A549 (cell line): Measurements from ENCODE around the gene LSM7. TPM values are rescaled to one million over a fixed set of nuclear protein-coding genes. Genes with fewer than 3 reads are reported as not detected.

Experiments
- ATAC-seq, 2 experiments: fragments of 200-7000 bp in 1 of 2; fragments of >200 bp in 1 of 2; cut with Nextera tagmentation in 1 of 2; cut with Tn5 transposase in 1 of 2; 3 replicates each; pipeline versions ENCODE4 v1.8.0 to v1.9.1; 2018 to 2020; ENCODE audit warnings: mild to moderate bottlenecking in 1 of 2, moderate library complexity in 1 of 2
- CTCF ChIA-PET: fragments of 300-600 bp; sonication (Branson Sonifier 250); formaldehyde crosslinking; extraction: SDS; loops from one replicate; lab custom pipeline; 2021; ENCODE audit warnings: antibody characterized with exemption, inconsistent platforms; lab: Yijun Ruan, JAX
- POLR2A ChIA-PET: fragments of 350-600 bp; formaldehyde crosslinking; extraction: SDS; loops from one replicate; lab custom pipeline; 2021; ENCODE audit warnings: antibody characterized with exemption, inconsistent platforms; lab: Yijun Ruan, JAX
- DNase-seq, 2 experiments: peaks; one replicate each; pipeline versions ENCODE4 v3.0.0 to v3.0.0-alpha.2; 2011 to 2016; ENCODE audit warnings: low read depth in 1 of 2, low spot score in 1 of 2
- FAIRE-seq: peaks from 2 replicates; lab custom pipeline; 2011; peaks lifted over from hg19 to GRCh38; lab: Jason Lieb, UNC
- H3K27ac ChIP-seq, 2 experiments: fragments of >200 bp; sonication (Bioruptor Twin); formaldehyde crosslinking; 3 replicates each; pipeline ENCODE4 v1.5.1; 2016 to 2017
- H3K4me1 ChIP-seq: fragments of >200 bp; sonication (Bioruptor Twin); formaldehyde crosslinking; 3 replicates; pipeline ENCODE4 v1.6.1; 2016
- H3K4me2 ChIP-seq: fragments of >200 bp; sonication (Bioruptor Twin); formaldehyde crosslinking; 3 replicates; pipeline ENCODE4 v1.6.1; 2016
- H3K4me3 ChIP-seq: fragments of >200 bp; sonication (Bioruptor Twin); formaldehyde crosslinking; 3 replicates; pipeline ENCODE4 v1.5.1; 2016
- H3K9me3 ChIP-seq: fragments of >200 bp; sonication (Bioruptor Twin); formaldehyde crosslinking; 3 replicates; pipeline ENCODE4 v1.6.1; 2016
- CBX2 ChIP-seq: fragments of 200-600 bp; sonication (generic); IDR thresholded peaks from 2 replicates; pipeline ENCODE4 v1.6.1; 2016; ENCODE audit warnings: low read depth, mild to moderate bottlenecking, borderline replicate concordance
- CBX8 ChIP-seq: fragments of 200-600 bp; sonication (generic); IDR thresholded peaks from 2 replicates; pipeline ENCODE4 v1.6.1; 2016
- CHD2 ChIP-seq: fragments of 150-350 bp; IDR thresholded peaks from 2 replicates; pipeline ENCODE4 v1.6.1; 2014; ENCODE audit warnings: low read length; ENCODE audit not compliant: partially characterized antibody
- CHD4 ChIP-seq: fragments of 200-600 bp; sonication (generic); IDR thresholded peaks from 2 replicates; pipeline ENCODE4 v1.6.1; 2016; ENCODE audit warnings: antibody characterized with exemption, mild to moderate bottlenecking, borderline replicate concordance
- EHMT2 ChIP-seq: fragments of 200-600 bp; sonication (generic); IDR thresholded peaks from 2 replicates; pipeline ENCODE4 v1.6.1; 2016; ENCODE audit warnings: antibody characterized with exemption, low read depth, mild to moderate bottlenecking, moderate library complexity
- ESRRA ChIP-seq: fragments of 150-350 bp; IDR thresholded peaks from 2 replicates; pipeline ENCODE4 v1.6.1; 2014; ENCODE audit warnings: mild to moderate bottlenecking, low read length, borderline replicate concordance
- FOSB ChIP-seq: fragments of 250-450 bp; sonication (Bioruptor Pico); IDR thresholded peaks from 2 replicates; pipeline ENCODE4 v1.5.0; 2020; ENCODE audit warnings: mild to moderate bottlenecking, moderate library complexity
- FOSL2 ChIP-seq, 2 experiments: fragments of 450-650 bp in 1 of 2; fragments of >200 bp in 1 of 2; sonication (Bioruptor Twin) in 1 of 2; formaldehyde crosslinking; IDR thresholded peaks; 2 replicates each; pipeline versions ENCODE4 v1.5.0 to v1.6.1; 2016 to 2020; ENCODE audit warnings: mild to moderate bottlenecking in 1 of 2, moderate library complexity in 1 of 2
- FOXS1 ChIP-seq: fragments of 250-450 bp; sonication (Bioruptor Pico); IDR thresholded peaks from 2 replicates; pipeline ENCODE4 v1.5.0; 2020; ENCODE audit warnings: mild to moderate bottlenecking, moderate library complexity
- GATA3 ChIP-seq: IDR thresholded peaks from 2 replicates; pipeline ENCODE4 v1.6.1; 2012; ENCODE audit warnings: borderline replicate concordance
- HOXA7 ChIP-seq: fragments of 250-450 bp; sonication (Bioruptor Pico); IDR thresholded peaks from 2 replicates; pipeline ENCODE4 v1.5.0; 2020; ENCODE audit warnings: mild to moderate bottlenecking, moderate library complexity
- HOXB13 ChIP-seq: fragments of 250-450 bp; sonication (Bioruptor Pico); IDR thresholded peaks from 2 replicates; pipeline ENCODE4 v1.5.0; 2020; ENCODE audit warnings: low read depth, mild to moderate bottlenecking, moderate library complexity
- JUN ChIP-seq, 2 experiments: fragments of >200 bp; sonication (Bioruptor Twin); formaldehyde crosslinking; IDR thresholded peaks; 2 replicates in 1 of 2; 3 replicates in 1 of 2; pipeline ENCODE4 v1.6.1; 2016 to 2017
- JUNB ChIP-seq: fragments of >200 bp; sonication (Bioruptor Twin); formaldehyde crosslinking; IDR thresholded peaks from 2 replicates; pipeline ENCODE4 v1.6.1; 2016
- MAFK ChIP-seq: fragments of 450-650 bp; IDR thresholded peaks from 2 replicates; pipeline ENCODE4 v1.6.1; 2014; ENCODE audit not compliant: partially characterized antibody
- NFE2L2 ChIP-seq: fragments of 150-350 bp; conservative IDR thresholded peaks from 2 replicates; pipeline ENCODE4 v1.6.1; 2014; ENCODE audit warnings: low read length
- NPAS2 ChIP-seq: fragments of 250-450 bp; sonication (Bioruptor Pico); IDR thresholded peaks from 2 replicates; pipeline ENCODE4 v1.8.0; 2022; ENCODE audit warnings: mild to moderate bottlenecking, moderate library complexity, borderline replicate concordance
- NR3C1 ChIP-seq: fragments of >200 bp; sonication (Bioruptor Twin); formaldehyde crosslinking; IDR thresholded peaks from 3 replicates; pipeline ENCODE4 v1.6.1; 2017
- POLR2A ChIP-seq: IDR thresholded peaks from 2 replicates; pipeline ENCODE4 v1.6.1; 2012; ENCODE audit warnings: mild to moderate bottlenecking, low read length
- RARB ChIP-seq: fragments of 250-450 bp; sonication (Bioruptor Pico); IDR thresholded peaks from 2 replicates; pipeline ENCODE4 v1.8.0; 2021; ENCODE audit warnings: mild to moderate bottlenecking, moderate library complexity
- RCOR1 ChIP-seq: fragments of 150-350 bp; IDR thresholded peaks from 2 replicates; pipeline ENCODE4 v1.6.1; 2014; ENCODE audit warnings: antibody characterized with exemption, low read length, low read depth
- RFX5 ChIP-seq: fragments of 450-650 bp; IDR thresholded peaks from 2 replicates; pipeline ENCODE4 v1.7.1; 2014; ENCODE audit warnings: antibody characterized with exemption, mild to moderate bottlenecking, moderate library complexity
- RNF2 ChIP-seq: fragments of 200-600 bp; sonication (generic); IDR thresholded peaks from 2 replicates; pipeline ENCODE4 v1.6.1; 2016; ENCODE audit warnings: low read depth, mild to moderate bottlenecking, antibody characterized with exemption, moderate library complexity, borderline replicate concordance
- SMC3 ChIP-seq: fragments of >200 bp; sonication (Bioruptor Twin); formaldehyde crosslinking; IDR thresholded peaks from 3 replicates; pipeline ENCODE4 v1.6.1; 2018; ENCODE audit warnings: inconsistent platforms
- WGBS: methylation state at CpG from one replicate; pipeline ENCODE4 v1.1.6; 2017; ENCODE audit errors: missing lambda C conversion rate; 5-methylcytosine and 5-hydroxymethylcytosine counted together
- polyA plus RNA-seq, 4 experiments: library from polyadenylated mRNA; depleted of rRNA in 3 of 4; stranded (reverse); fragments of >200 nt; fragmentation: RNase III in 1 of 4; extraction: RNeasy Plus Mini Kit Qiagen cat#74134 plus additional on column Dnase treatment in 1 of 4; gene quantifications; 2 replicates in 3 of 4; 3 replicates in 1 of 4; pipeline ENCODE4 v1.2.3, GENCODE V29; 2011 to 2017
- TF ChIP-seq, protein P1 (sequence below): fragments of >200 bp; sonication (Bioruptor Twin); formaldehyde crosslinking; IDR thresholded peaks from 3 replicates; pipeline ENCODE4 v1.6.1; 2016
- TF ChIP-seq, protein P2 (sequence below): IDR thresholded peaks from 2 replicates; pipeline ENCODE4 v1.6.1; 2012; ENCODE audit warnings: low read depth, borderline replicate concordance

The LSM7 gene
- polyA plus RNA-seq, 2 of the 4 experiments (the other 2 are of a cell fraction) = 140 to 144 TPM

DNA sequence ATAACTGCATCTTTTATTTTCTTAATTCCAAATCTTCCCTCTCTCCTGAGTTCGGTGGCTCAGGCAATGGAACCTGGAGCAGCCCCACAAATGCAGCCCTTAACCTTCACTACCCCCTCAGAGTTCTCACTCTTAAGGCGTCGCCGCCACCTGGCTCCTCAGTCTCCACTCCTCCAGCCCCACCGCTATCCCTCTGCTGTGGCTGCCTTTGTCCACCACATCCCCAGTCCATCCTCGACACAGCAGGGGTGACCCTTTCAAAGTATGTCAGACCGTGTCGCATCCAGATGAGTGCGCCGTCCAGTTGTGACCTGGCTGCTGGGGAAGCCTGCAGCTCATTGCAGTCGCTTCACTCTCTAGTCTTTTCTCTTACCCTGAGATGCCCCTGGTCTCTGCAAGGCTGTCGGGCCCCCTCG, 1.1 kb upstream of the LSM7 start:
- 67% methylated on average over 11 of the region's 13 CpGs for WGBS
- no peak for FAIRE-seq
- no peaks in the 10 kb centered on the region for H3K9me3 ChIP-seq

DNA sequence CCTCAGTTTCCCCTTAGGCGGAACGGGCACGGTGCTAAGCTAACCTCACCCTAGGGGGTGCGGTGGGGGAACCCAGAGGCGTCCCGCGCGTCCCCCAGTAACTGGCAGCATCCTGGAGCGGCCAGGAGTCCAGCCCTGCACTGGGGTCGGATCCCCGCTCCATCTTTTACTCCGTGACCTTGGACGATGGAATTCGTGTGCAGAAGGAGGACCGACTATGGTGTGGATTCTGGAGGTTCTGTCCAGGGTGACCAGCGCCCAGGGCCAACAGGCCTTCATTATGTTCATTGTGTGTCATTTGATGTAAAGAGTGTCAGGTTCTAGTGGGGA, 728 bp upstream of the LSM7 start:
- POLR2A ChIA-PET = no interaction called here
- TF ChIP-seq RFX5 = no peak
- no peak for TF ChIP-seq ESRRA
- no peak for TF ChIP-seq CHD2
- no peak for TF ChIP-seq CBX2
- TF ChIP-seq CBX8 = no peak

More for the DNA sequence above, 1.1 kb upstream of the LSM7 start:
- TF ChIP-seq FOSB (CRISPR knock-in tag) (no peak), JUNB (no peak)
- CTCF ChIA-PET = interaction anchor here (0.6 kb wide), 3 partner anchors 63 to 318 kb away, joined by 3 to 4 read pairs (median 3); no protein-coding TSS in a partner anchor
- ATAC-seq (no peak), DNase-seq (no peak)
- peaks cover 28% of the 10 kb centered on the region for H3K4me1 ChIP-seq
- peak overlapping the region; percentile 100 for H3K4me2 ChIP-seq
- peak overlapping the region; percentile 100 for H3K4me3 ChIP-seq
- POLR2A ChIA-PET = no interaction called here
- H3K27ac ChIP-seq = peak overlapping the region; percentile 98 to 99

DNA sequence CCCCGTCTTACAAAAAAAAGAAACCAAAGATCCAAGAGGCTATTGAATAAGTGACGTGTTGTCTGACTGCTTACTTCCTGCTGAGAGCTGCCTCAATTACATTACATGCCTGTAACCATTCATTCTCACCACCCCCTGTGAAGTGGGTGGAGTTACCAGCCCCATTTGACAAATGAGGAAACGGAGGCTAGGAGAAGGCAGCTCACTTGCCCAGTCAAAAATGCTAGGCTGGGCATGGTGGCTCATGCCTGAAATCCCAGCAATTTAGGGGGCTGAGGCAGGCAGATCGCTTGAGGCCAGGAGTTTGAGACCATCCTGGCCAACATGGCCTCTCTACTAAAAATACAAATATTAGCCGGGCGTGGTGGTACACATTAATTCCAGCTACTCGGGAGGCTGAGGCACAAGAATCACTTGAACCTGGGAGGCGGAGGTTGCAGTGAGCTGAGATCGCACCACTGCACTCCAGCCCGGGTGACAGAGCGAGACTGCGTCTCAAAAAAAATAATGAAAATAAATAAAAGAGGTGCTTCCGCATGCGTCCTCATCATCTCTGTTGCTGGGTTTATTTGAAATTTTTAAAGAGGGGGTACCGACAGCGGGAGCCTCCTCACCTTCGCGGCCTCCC, 499 bp downstream of the LSM7 start:
- peak overlapping the region; percentile 98 for H3K4me2 ChIP-seq
- DNase-seq = no peak
- TF ChIP-seq HOXB13 (CRISPR knock-in tag) (no peak), NFE2L2 (no peak), RARB (CRISPR knock-in tag) (no peak), MAFK (no peak), HOXA7 (CRISPR knock-in tag) (no peak), NR3C1 (no peak), EHMT2 (no peak), NPAS2 (CRISPR knock-in tag) (no peak), RCOR1 (no peak), CBX8 (no peak), POLR2A (no peak), FOXS1 (CRISPR knock-in tag) (no peak)
- TF ChIP-seq, protein P1, sequence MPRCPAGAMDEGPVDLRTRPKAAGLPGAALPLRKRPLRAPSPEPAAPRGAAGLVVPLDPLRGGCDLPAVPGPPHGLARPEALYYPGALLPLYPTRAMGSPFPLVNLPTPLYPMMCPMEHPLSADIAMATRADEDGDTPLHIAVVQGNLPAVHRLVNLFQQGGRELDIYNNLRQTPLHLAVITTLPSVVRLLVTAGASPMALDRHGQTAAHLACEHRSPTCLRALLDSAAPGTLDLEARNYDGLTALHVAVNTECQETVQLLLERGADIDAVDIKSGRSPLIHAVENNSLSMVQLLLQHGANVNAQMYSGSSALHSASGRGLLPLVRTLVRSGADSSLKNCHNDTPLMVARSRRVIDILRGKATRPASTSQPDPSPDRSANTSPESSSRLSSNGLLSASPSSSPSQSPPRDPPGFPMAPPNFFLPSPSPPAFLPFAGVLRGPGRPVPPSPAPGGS = no peak
- no peaks in the 10 kb centered on the region for H3K9me3 ChIP-seq
- peaks cover 28% of the 10 kb centered on the region for H3K4me1 ChIP-seq
- peak overlapping the region; percentile 100 for H3K4me3 ChIP-seq
- FAIRE-seq = no peak
- POLR2A ChIA-PET = no interaction called here
- ATAC-seq = peak in 1 of 2 experiments; percentile 36; a peak in 3 of 6 replicates
- CTCF ChIA-PET = interaction anchor here (0.7 kb wide), 1 partner anchor 308 kb away, joined by 3 read pairs; no protein-coding TSS in a partner anchor
- WGBS = 4% methylated on average over 18 of the region's 18 CpGs
- peak overlapping the region; percentile 98 to 99 for H3K27ac ChIP-seq

More for the DNA sequence above, 728 bp upstream of the LSM7 start:
- DNase-seq (no peak), FAIRE-seq (no peak), ATAC-seq (no peak)
- H3K4me1 ChIP-seq = peaks cover 28% of the 10 kb centered on the region
- CTCF ChIA-PET = no interaction called here
- H3K4me3 ChIP-seq = peak overlapping the region; percentile 100
- H3K4me2 ChIP-seq = peak overlapping the region; percentile 100
- no peaks in the 10 kb centered on the region for H3K9me3 ChIP-seq
- WGBS = 9% methylated on average over 10 of the region's 16 CpGs
- peak overlapping the region; percentile 98 to 99 for H3K27ac ChIP-seq

DNA sequence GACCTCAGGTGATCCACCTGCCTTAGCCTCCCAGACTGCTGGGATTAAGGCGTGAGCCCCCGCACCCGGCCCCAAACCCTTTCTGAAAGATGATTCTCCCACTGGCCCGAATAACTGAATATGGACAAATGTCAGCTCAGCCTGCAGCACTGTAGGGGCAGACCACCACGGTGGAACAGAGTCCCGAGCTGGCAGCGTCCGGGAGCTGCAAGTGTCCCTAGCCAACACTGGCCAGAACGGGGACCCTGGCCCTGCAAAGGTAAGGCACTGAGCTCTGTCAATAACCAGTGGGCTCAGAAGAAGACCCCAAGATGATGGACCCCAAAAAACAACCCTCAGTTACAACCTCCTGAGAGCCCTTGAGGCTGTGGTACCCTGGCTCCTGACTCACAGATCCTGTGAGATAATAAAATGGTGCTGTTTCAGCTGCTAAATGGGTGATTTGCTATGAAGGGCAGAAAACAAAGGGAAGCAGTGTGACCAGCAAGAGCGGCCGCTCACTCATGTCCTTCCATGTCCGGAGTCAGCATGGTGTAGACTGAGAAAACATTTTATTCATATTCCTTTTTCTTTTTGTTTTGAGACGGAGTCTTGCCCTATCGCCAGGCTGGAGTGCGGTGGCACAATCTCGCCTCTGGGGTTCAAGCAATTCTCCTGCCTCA, 1.6 kb downstream of the LSM7 start:
- DNase-seq (no peak), ATAC-seq (no peak), FAIRE-seq (no peak)
- ChIA-PET CTCF (interaction anchor here (2.3 kb wide), 1 partner anchor 11 kb away, joined by 6 read pairs; no protein-coding TSS in a partner anchor), POLR2A (no interaction called here)
- Histone ChIP-seq H3K9me3 (no peaks in the 10 kb centered on the region), H3K4me3 (no peak overlapping the region; the same call in 2 of the 3 replicates), H3K27ac (no peak overlapping the region), H3K4me2 (peak overlapping the region; percentile 98), H3K4me1 (peaks cover 28% of the 10 kb centered on the region)
- no peak for TF ChIP-seq RNF2
- TF ChIP-seq GATA3 = no peak
- no peak for TF ChIP-seq CHD4
- no peak for TF ChIP-seq FOSL2 (IDR thresholded peaks at IDR 0.05)
- no peak for TF ChIP-seq FOSL2 (CRISPR knock-in tag; IDR thresholded peaks at IDR 0.05)
- TF ChIP-seq JUN (IDR thresholded peaks at IDR 0.05) = no peak
- TF ChIP-seq, protein P2, sequence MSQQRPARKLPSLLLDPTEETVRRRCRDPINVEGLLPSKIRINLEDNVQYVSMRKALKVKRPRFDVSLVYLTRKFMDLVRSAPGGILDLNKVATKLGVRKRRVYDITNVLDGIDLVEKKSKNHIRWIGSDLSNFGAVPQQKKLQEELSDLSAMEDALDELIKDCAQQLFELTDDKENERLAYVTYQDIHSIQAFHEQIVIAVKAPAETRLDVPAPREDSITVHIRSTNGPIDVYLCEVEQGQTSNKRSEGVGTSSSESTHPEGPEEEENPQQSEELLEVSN = no peak
- no peak for TF ChIP-seq HOXA7 (CRISPR knock-in tag)
- no peak for TF ChIP-seq SMC3
- 90% methylated on average over 16 of the region's 16 CpGs for WGBS
